ENCODE measurements around the gene CFAP74. TPM values are rescaled to one million over a fixed set of nuclear protein-coding genes. Genes with fewer than 3 reads are reported as not detected.
"Not testable (repeated sequence)": the region's sequence is repeated elsewhere in the genome, so short reads cannot be mapped to it uniquely, and the experiment has no call there.

Gene CFAP74
- total and polyA plus RNA-seq, 4 donors = 0.36 TPM; not detected in 3

DNA sequence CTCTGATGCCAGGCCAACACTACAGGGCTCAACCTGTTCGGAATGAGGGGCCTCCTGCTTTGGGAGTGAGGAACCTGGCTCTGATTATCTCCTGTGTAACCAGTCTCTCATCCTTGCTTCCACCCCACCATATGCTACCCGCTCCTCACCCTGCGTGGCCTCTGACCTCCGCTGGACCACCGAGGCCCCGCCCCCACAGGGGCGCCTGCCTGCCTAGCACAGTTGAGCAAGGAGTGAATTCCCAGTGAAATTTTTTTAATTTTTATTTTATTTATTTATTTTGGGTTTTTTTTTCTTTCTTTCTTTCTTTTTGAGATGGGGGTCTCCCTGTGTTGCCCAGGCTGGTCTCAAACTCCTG lies 110.8 kb downstream of the CFAP74 start:
- 60 to 67% methylated on average over 7 of the region's 7 CpGs for WGBS, 2 donors
- Histone ChIP-seq H3K4me1 (ENCODE audit: control insufficient read depth in 1 of 2, insufficient read depth in 2 of 2, low read length in 2 of 2) (no peaks in the 10 kb centered on the region), H3K36me3 (ENCODE audit: control insufficient read depth in 1 of 2, insufficient read depth in 2 of 2, low read length in 1 of 2) (no peaks in the 10 kb centered on the region), H3K4me3 (ENCODE audit: low read length in 2 of 2) (no peak overlapping the region), H3K9me3 (ENCODE audit: control insufficient read depth, low read length) (no peaks in the 10 kb centered on the region), H3K27ac (ENCODE audit: low read depth in 1 of 2, low read length in 2 of 2) (no peak overlapping the region), H3K27me3 (ENCODE audit: control insufficient read depth in 1 of 2, insufficient read depth in 2 of 2, low read length in 1 of 2) (no peaks in the 10 kb centered on the region)
- no peak for DNase-seq
- no peak for ATAC-seq (ENCODE audit: low FRiP score)
- intact Hi-C loops (cut with DNase I) = loop anchor here in 1 of 2 donors (5.0 kb wide), 1 partner anchor 110 kb away; no protein-coding TSS in a partner anchor

DNA sequence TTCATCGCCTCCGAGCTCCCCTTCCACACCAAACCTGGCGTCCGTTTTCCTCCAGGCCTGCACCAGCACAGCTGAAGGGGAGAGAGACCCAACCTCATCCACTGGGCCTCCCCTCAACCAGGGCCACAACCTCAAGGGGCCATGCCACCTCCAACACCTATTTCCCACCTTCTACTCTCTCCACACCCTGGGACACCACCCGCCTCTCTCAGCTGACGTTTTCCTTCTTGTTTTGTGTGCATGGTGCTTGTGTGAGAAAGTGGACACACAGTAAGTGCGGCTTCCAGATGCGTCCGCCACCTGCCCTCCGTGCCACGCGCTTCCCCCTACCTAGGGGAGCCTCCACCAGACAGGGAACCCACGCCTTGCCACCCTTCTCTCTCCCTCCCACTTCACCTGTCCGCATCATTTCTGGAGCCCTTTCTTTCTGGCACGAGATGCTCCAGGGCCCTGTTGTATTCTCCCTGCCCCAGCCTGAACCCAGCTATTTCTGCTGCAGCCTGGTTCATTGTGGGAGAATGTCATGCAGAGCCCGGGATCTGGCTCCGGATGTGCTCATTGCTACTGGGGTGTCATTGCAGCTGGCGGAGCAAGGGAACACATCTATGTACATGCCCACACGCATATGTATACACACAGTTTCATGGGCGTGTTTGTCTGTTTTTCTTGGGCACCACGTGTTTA lies 111.4 kb downstream of the CFAP74 start:
- Histone ChIP-seq H3K4me3 (ENCODE audit: low read length in 2 of 2) (peak overlapping the region; percentile 45 to 91), H3K9me3 (ENCODE audit: control insufficient read depth, low read length) (no peaks in the 10 kb centered on the region), H3K36me3 (ENCODE audit: control insufficient read depth in 1 of 2, insufficient read depth in 2 of 2, low read length in 1 of 2) (no peaks in the 10 kb centered on the region), H3K27ac (ENCODE audit: low read depth in 1 of 2, low read length in 2 of 2) (peak overlapping the region in 1 of 2 donors; percentile 85), H3K27me3 (ENCODE audit: control insufficient read depth in 1 of 2, insufficient read depth in 2 of 2, low read length in 1 of 2) (no peaks in the 10 kb centered on the region), H3K4me1 (ENCODE audit: control insufficient read depth in 1 of 2, insufficient read depth in 2 of 2, low read length in 2 of 2) (no peaks in the 10 kb centered on the region)
- ATAC-seq (ENCODE audit: low FRiP score) (no peak), DNase-seq (no peak)
- WGBS, 2 donors = 26 to 29% methylated on average over 21 of the region's 21 CpGs
- intact Hi-C loops (cut with DNase I) = loop anchor here in 1 of 2 donors (5.0 kb wide), 1 partner anchor 110 kb away; no protein-coding TSS in a partner anchor

DNA sequence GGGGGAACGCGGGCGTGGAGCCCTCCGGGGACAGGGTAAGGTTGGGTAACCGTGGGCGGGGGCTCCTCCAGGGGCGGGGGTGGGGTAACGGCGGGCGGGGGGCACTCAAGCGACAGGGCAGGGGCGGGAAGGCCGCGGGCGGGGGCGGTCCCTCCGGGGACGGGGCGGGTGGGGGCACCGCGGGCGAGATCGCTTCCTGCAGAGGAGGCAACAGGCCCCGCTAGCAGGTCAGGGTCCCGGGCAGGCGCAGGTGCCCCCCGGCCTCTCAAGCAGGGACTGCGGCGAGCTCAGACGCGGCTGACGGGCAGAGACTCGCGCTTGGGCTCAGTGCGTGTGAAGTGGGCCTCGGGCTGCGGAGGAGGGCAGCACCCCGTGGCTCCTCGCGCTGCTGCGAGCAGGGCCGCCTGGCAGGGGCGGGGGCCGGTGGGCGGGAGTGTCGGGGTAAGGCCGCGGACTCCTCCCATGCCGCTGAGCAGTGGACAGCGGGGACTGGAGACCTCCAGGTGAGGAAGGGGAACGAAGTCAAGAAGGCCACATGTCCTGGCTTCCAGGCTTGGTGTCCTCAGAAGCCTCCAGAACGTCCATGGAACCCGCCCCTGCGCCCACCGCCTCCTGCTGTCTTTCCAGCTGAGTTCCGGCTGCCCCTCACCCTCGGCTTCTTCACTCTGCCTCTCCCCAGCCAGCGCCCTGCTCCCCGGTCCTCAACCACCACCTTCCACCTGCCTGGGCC lies 112.1 kb downstream of the CFAP74 start:
- H3K27me3 ChIP-seq (ENCODE audit: control insufficient read depth in 1 of 2, insufficient read depth in 2 of 2, low read length in 1 of 2) = no peaks in the 10 kb centered on the region
- H3K27ac ChIP-seq (ENCODE audit: low read depth in 1 of 2, low read length in 2 of 2) = peak overlapping the region; percentile 65 to 85
- intact Hi-C loops (cut with DNase I) = loop anchor here in 1 of 2 donors (5.0 kb wide), 1 partner anchor 109 kb away; no protein-coding TSS in a partner anchor
- H3K9me3 ChIP-seq (ENCODE audit: control insufficient read depth, low read length) = no peaks in the 10 kb centered on the region
- no peaks in the 10 kb centered on the region for H3K4me1 ChIP-seq (ENCODE audit: control insufficient read depth in 1 of 2, insufficient read depth in 2 of 2, low read length in 2 of 2)
- 1% methylated on average over 46 to 59 of the region's 59 CpGs for WGBS, 2 donors
- H3K36me3 ChIP-seq (ENCODE audit: control insufficient read depth in 1 of 2, insufficient read depth in 2 of 2, low read length in 1 of 2) = no peaks in the 10 kb centered on the region
- DNase-seq (peak; percentile 85 to 95), ATAC-seq (ENCODE audit: low FRiP score) (peak; percentile 88)
- peak overlapping the region; percentile 91 to 99 for H3K4me3 ChIP-seq (ENCODE audit: low read length in 2 of 2)

- 0 to 1% methylated on average over 34 to 137 of the region's 137 CpGs for WGBS, 2 donors
- no peaks in the 10 kb centered on the region for H3K36me3 ChIP-seq (ENCODE audit: control insufficient read depth in 1 of 2, insufficient read depth in 2 of 2, low read length in 1 of 2)
- intact Hi-C loops (cut with DNase I) = loop anchor here in 1 of 2 donors (5.0 kb wide), 1 partner anchor 108 kb away; no protein-coding TSS in a partner anchor
- H3K4me3 ChIP-seq (ENCODE audit: low read length in 2 of 2) = peak within 1 kb of the TSS; percentile 97 to 99
- no peaks in the 10 kb centered on the region for H3K9me3 ChIP-seq (ENCODE audit: control insufficient read depth, low read length)
- no peaks in the 10 kb centered on the region for H3K4me1 ChIP-seq (ENCODE audit: control insufficient read depth in 1 of 2, insufficient read depth in 2 of 2, low read length in 2 of 2)
- H3K27me3 ChIP-seq (ENCODE audit: control insufficient read depth in 1 of 2, insufficient read depth in 2 of 2, low read length in 1 of 2) = no peaks in the 10 kb centered on the region
- peak within 1 kb of the TSS; percentile 85 to 95 for H3K27ac ChIP-seq (ENCODE audit: low read depth in 1 of 2, low read length in 2 of 2)
- ATAC-seq (ENCODE audit: low FRiP score) (peak; percentile 89), DNase-seq (peak; percentile 91 to 96)
Measured at GRCh38 chr1:1890506-1891348, 112.9 kb downstream of the CFAP74 start, which contains the start of gene GNB1. Gene GNB1, minus strand, starts transcription at chr1:1891087. Its CDS starts 65,634 bp downstream, at chr1:1825453.

DNA sequence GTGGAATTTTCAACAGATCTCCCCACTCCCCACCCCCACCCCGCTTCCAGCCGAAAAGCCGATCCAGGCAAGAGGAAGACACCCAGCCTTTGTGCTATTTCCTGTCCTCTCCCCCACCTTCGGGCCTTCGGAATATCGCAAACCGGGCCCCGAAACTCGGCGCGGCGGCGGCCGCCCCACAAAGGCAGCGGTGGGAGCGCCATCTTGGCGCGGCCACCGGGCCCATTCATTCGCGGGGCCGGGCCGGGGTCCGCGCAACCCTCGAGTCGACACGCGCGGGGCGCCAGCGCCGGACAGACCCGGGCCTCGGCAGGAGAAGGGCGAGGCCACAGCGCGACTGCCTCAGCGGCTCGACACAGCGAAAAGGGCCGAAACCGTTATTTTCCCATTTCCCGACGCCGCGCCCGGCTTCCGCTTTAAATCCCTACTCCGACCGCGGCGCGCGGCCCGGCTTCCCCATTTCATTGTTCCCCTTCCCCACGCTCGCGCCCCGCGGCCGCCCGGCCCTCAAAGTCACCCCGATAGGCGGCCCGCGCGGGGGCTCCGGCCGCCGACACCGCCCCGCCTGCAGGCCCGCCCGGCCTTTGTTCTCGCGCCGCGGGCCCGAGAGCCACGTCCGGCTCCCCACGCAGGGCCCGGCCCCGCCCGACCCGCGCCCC lies 113.6 kb downstream of the CFAP74 start:
- DNase-seq (peak; percentile 87 to 88), ATAC-seq (ENCODE audit: low FRiP score) (no peak)
- intact Hi-C loops (cut with DNase I) = loop anchor here (5.0 to 10.0 kb wide), 2 partner anchors 75 to 108 kb away; no protein-coding TSS in a partner anchor
- no peaks in the 10 kb centered on the region for H3K36me3 ChIP-seq (ENCODE audit: control insufficient read depth in 1 of 2, insufficient read depth in 2 of 2, low read length in 1 of 2)
- no peaks in the 10 kb centered on the region for H3K27me3 ChIP-seq (ENCODE audit: control insufficient read depth in 1 of 2, insufficient read depth in 2 of 2, low read length in 1 of 2)
- H3K4me1 ChIP-seq (ENCODE audit: control insufficient read depth in 1 of 2, insufficient read depth in 2 of 2, low read length in 2 of 2) = no peaks in the 10 kb centered on the region
- H3K4me3 ChIP-seq (ENCODE audit: low read length in 2 of 2) = peak overlapping the region; percentile 97 to 99
- no peaks in the 10 kb centered on the region for H3K9me3 ChIP-seq (ENCODE audit: control insufficient read depth, low read length)
- WGBS, 2 donors = 0% methylated on average over 36 to 88 of the region's 88 CpGs
- H3K27ac ChIP-seq (ENCODE audit: low read depth in 1 of 2, low read length in 2 of 2) = peak overlapping the region; percentile 63 to 95

GRCh38 chr1:1889090-1889750 lies 114.4 kb downstream of the CFAP74 start:
- 8 to 10% methylated on average over 9 of the region's 9 CpGs for WGBS, 2 donors
- Histone ChIP-seq H3K36me3 (ENCODE audit: control insufficient read depth in 1 of 2, insufficient read depth in 2 of 2, low read length in 1 of 2) (no peaks in the 10 kb centered on the region), H3K27me3 (ENCODE audit: control insufficient read depth in 1 of 2, insufficient read depth in 2 of 2, low read length in 1 of 2) (no peaks in the 10 kb centered on the region), H3K9me3 (ENCODE audit: control insufficient read depth, low read length) (no peaks in the 10 kb centered on the region), H3K4me3 (ENCODE audit: low read length in 2 of 2) (peak overlapping the region; percentile 97 to 99), H3K27ac (ENCODE audit: low read depth in 1 of 2, low read length in 2 of 2) (no peak overlapping the region), H3K4me1 (ENCODE audit: control insufficient read depth in 1 of 2, insufficient read depth in 2 of 2, low read length in 2 of 2) (no peaks in the 10 kb centered on the region)
- DNase-seq = peak in 1 of 2 donors; percentile 13
- intact Hi-C loops (cut with DNase I) = loop anchor here in 1 of 2 donors (10.0 kb wide), 1 partner anchor 74 kb away; no protein-coding TSS in a partner anchor
- ATAC-seq (ENCODE audit: low FRiP score) = no peak

GRCh38 chr1:1883890-1884289 lies 119.7 kb downstream of the CFAP74 start:
- H3K9me3 ChIP-seq (ENCODE audit: control insufficient read depth, low read length); H3K36me3 ChIP-seq (ENCODE audit: control insufficient read depth in 1 of 2, insufficient read depth in 2 of 2, low read length in 1 of 2); ATAC-seq (ENCODE audit: low FRiP score); H3K27ac ChIP-seq (ENCODE audit: low read depth in 1 of 2, low read length in 2 of 2); H3K4me1 ChIP-seq (ENCODE audit: control insufficient read depth in 1 of 2, insufficient read depth in 2 of 2, low read length in 2 of 2); H3K4me3 ChIP-seq (ENCODE audit: low read length in 2 of 2); H3K27me3 ChIP-seq (ENCODE audit: control insufficient read depth in 1 of 2, insufficient read depth in 2 of 2, low read length in 1 of 2): not testable (repeated sequence)
- DNase-seq = peak in 1 of 2 donors; percentile 6
- intact Hi-C loops (cut with DNase I) = loop anchor here in 1 of 2 donors (10.0 kb wide), 1 partner anchor 69 kb away; no protein-coding TSS in a partner anchor
- 73 to 74% methylated on average over 11 of the region's 11 CpGs for WGBS, 2 donors

Data from aorta (tissue), 5 donors.